C4-2B (cell line): ENCODE data around the gene POLE.

Experiments used
- CTCF ChIP-seq: fragments of 450-650 bp; conservative IDR thresholded peaks from 2 replicates; pipeline ENCODE4 v1.5.1; 2017; ENCODE audit warnings: mild to moderate bottlenecking
- ZFX ChIP-seq: fragments of 450-650 bp; IDR thresholded peaks from 2 replicates; pipeline ENCODE4 v1.6.1; 2017

DNA sequence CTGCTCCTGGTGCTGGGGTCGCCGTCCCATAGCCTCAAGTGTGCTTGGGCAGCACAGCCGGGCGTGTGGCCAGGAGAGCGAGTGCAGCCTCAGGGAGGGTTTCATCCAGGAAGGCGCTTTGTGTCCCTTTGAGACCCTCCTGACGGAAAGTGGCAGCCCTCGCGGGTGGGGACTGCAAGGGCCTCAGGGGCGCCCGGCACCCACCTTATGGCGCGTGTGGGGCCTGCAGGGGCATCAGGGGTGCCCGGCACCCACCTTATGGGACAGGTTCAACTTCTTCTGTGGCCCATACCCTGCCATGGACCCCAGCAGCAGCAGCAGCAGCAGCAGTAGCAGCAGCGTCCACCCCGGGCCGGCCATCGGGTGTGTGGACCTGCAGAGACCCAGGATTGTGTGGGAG, 81.2 kb downstream of the POLE start:
- TF ChIP-seq CTCF = no peak
- no peak for TF ChIP-seq ZFX
